Activated T-cell treated with anti-CD3 and anti-CD28 coated beads, Interleukin-2, amount 50 U/mL, for 24 hours (primary cell): ENCODE measurements around the gene GRK2.

Experiments used
- DNase-seq: peaks from one replicate; pipeline ENCODE4 v3.0.0-alpha.2; 2020
- H3K27ac Mint-ChIP-seq: 2 replicates; pipeline ENCODE4 v1.8.0; 2020; ENCODE audit warnings: mild to moderate bottlenecking, mixed read lengths
- H3K27me3 Mint-ChIP-seq: 2 replicates; pipeline ENCODE4 v1.8.0; 2020; ENCODE audit warnings: mixed read lengths
- H3K36me3 Mint-ChIP-seq: 2 replicates; pipeline ENCODE4 v1.8.0; 2020; ENCODE audit warnings: low read depth, mixed read lengths
- H3K4me1 Mint-ChIP-seq: 2 replicates; pipeline ENCODE4 v1.8.0; 2020; ENCODE audit warnings: low read depth, mixed read lengths
- H3K4me3 Mint-ChIP-seq: 2 replicates; pipeline ENCODE4 v1.8.0; 2020; ENCODE audit warnings: mild to moderate bottlenecking, moderate library complexity, mixed read lengths
- H3K9me3 Mint-ChIP-seq: 2 replicates; pipeline ENCODE4 v1.8.0; 2020; ENCODE audit warnings: mixed read lengths

Gene GRK2

DNA sequence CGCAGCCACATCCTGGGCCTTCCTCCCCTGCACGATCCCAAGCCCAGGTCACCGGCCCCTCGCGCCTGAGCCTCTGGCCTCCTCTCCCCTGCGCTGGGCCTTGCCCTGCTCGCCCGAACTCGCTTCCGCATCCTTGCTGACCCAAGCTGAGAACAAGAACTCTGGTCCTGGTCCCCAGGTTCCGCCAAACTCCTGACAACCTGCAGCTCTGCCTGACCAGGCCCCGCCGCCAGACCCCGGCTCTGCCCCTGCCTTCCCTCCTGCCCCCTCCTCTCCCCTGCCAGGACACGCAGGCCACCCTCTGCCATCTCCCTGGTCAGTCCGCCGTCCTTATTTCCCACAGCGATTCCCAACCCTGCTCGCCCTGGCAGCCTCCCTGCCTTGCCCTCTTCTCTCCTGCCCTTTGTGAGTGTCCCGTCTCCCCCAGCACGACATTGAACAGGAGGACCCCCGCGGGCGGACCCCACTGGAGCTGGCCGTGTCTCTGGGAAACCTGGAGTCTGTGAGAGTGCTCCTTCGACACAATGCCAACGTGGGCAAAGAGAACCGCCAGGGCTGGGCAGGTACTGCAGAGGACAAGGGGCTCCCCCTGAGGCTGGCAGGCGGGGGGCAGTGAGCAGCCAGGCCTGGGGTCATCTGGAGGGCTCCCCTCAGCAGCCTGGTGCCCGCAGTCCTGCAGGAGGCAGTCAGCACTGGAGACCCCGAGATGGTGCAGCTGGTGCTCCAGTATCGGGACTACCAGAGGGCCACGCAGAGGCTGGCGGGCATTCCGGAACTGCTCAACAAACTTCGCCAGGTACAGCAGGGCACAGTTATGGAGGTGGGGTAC lies 23.6 kb downstream of the GRK2 start:
- Mint-ChIP-seq H3K9me3 (peaks cover under 1% of the 10 kb centered on the region), H3K27ac (peak overlapping the region; percentile 94), H3K4me1 (peaks cover 70% of the 10 kb centered on the region), H3K27me3 (no peaks in the 10 kb centered on the region), H3K4me3 (peak overlapping the region; percentile 94), H3K36me3 (peaks cover 84% of the 10 kb centered on the region)
- no peak for DNase-seq

DNA sequence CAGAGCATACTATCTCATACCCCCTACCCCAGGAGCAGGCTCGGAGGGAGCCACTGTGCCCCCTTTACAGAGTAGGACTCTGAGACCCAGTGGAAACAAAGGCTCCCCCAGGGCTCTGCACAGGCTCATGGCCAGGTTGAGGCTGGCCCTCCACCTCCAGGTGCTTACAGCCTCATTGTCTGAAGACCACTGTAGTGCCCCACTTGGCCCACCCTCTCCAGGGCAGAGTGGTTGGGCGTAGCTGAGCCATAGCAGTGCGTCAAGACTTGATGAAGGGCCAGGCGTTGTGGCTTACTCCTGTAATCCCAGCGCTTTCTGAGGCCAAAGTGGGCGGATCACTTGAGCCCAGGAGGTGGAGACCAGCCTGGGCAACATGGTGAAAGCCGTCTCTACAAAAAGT lies 24.5 kb downstream of the GRK2 start:
- Mint-ChIP-seq H3K4me1 (peaks cover 62% of the 10 kb centered on the region), H3K27ac (peak overlapping the region; percentile 94), H3K27me3 (no peaks in the 10 kb centered on the region), H3K36me3 (peaks cover 84% of the 10 kb centered on the region), H3K9me3 (peaks cover 2% of the 10 kb centered on the region), H3K4me3 (peak overlapping the region; percentile 94)
- no peak for DNase-seq

DNA sequence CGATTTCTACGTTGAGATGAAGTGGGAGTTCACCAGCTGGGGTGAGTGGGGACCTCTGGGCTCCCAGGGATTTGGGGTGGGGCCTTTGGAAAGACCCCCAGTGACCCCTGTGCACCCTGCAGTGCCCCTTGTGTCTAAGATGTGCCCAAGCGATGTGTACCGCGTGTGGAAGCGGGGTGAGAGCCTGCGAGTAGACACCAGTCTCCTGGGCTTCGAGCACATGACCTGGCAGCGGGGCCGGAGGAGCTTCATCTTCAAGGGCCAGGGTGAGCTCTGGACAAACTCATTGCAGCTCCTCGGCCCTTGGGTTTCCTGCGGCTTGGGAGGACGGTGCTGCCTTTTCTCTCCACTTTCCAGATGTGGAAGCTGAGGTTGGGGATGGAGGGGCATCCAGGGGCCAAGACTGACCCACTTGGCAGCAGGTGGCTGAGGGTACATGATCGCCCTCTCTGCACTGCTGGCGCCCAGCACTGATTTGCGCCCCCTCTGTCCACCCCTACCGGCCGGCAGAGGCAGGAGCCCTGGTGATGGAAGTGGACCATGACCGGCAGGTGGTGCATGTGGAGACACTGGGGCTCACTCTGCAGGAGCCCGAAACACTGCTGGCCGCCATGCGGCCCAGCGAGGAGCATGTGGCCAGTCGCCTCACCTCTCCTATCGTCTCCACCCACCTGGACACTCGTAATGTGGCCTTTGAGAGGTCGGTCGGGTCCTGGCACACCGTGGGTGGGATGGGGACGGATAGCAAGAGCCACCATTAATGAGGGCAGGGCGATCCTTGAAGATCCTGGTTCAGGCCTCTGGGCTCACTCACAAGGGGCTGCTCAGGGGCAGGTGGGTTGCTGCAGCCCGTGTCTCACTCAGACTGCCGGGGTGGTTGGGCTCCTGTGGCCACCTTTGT lies 25.5 kb downstream of the GRK2 start:
- peaks cover 60% of the 10 kb centered on the region for H3K4me1 Mint-ChIP-seq
- H3K27me3 Mint-ChIP-seq = no peaks in the 10 kb centered on the region
- H3K9me3 Mint-ChIP-seq = peaks cover 9% of the 10 kb centered on the region
- peaks cover 85% of the 10 kb centered on the region for H3K36me3 Mint-ChIP-seq
- peak overlapping the region; percentile 60 for H3K27ac Mint-ChIP-seq
- no peak for DNase-seq
- H3K4me3 Mint-ChIP-seq = peak overlapping the region; percentile 31

DNA sequence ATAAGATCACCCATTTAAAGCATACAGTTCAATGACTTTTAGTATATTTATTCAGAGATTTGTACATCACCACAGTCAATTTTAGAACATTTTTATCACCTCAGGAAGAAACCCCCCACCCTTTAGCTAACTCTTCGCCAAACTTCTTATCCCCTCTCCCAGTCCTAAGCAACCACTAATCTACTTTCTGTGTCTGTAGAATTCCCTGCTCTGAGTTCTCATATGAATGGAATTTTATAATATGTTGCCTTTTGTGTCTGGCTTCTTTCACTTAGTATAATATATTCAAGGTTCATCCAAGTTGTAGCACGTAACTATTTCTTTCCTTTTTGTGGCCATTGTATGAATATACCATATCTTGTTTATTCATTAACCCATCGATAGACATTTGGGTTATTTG lies 26.4 kb downstream of the GRK2 start:
- Mint-ChIP-seq H3K36me3 (peaks cover 84% of the 10 kb centered on the region), H3K27ac (peak overlapping the region; percentile 60), H3K9me3 (peaks cover 12% of the 10 kb centered on the region), H3K27me3 (no peaks in the 10 kb centered on the region), H3K4me1 (peaks cover 53% of the 10 kb centered on the region), H3K4me3 (peak overlapping the region; percentile 25)
- DNase-seq = no peak

DNA sequence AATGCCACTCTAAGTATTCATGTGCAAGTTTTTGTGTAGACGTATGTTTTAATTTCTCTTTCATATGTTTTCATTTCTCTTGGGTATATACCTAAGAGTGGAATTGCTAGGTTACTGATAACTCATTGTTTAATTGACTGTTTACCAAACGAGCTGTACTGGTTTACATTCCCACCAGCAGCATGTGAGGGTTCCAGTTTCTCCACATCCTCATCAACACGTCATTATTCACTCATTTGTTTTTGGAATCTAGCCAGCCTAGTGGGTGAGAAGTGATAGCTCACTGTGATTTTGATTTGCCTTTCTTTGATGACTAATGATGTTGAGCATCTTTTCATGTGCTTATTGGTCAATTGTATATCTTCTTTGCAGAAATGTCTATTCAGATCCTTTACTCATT lies 26.8 kb downstream of the GRK2 start:
- H3K4me1 Mint-ChIP-seq = peaks cover 50% of the 10 kb centered on the region
- DNase-seq = no peak
- peak overlapping the region; percentile 25 for H3K4me3 Mint-ChIP-seq
- peaks cover 12% of the 10 kb centered on the region for H3K9me3 Mint-ChIP-seq
- H3K36me3 Mint-ChIP-seq = peaks cover 83% of the 10 kb centered on the region
- peak overlapping the region; percentile 60 for H3K27ac Mint-ChIP-seq
- no peaks in the 10 kb centered on the region for H3K27me3 Mint-ChIP-seq

DNA sequence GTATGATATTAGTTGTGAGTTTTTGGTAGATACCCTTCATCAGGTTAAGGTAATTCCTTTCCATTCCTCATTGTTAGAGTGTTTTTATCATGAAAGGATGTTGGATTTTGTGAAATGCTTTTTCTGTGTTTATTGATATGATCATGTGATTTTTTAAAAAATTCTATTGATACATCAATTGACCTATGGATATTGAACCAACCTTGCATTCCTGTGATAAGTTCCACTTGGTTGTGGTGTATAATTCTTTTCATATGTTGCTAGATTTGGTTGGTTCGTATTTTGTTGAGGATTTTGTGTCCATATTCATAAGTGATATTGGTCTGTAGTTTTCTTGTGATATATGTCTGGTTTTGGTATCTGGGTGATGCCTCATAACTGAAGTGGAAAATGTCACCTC lies 29.6 kb downstream of the GRK2 start:
- Mint-ChIP-seq H3K27ac (no peak overlapping the region), H3K27me3 (no peaks in the 10 kb centered on the region), H3K4me1 (peaks cover 41% of the 10 kb centered on the region), H3K36me3 (peaks cover 94% of the 10 kb centered on the region), H3K9me3 (peaks cover 12% of the 10 kb centered on the region), H3K4me3 (no peak overlapping the region)
- DNase-seq = no peak

DNA sequence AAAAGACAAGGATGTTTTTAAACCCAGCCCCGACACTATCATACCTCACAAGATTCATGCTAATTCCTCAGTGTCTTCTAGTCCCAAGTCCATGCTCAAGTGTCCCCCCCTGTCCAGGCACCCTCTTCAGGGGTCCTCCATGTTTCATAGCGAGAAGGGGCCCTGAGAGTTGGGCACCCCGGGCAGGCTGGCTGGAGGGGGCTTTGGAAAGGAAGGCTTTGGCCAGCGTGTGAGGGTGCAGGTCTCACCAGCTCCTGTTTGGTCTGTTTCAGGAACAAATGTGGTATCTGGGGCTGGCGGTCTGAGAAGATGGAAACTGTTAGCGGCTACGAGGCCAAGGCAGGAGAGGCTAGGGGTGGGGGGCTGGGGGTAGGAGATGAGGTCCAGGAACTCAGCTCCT lies 32.5 kb downstream of the GRK2 start:
- H3K27me3 Mint-ChIP-seq = no peaks in the 10 kb centered on the region
- H3K27ac Mint-ChIP-seq = peak overlapping the region; percentile 23
- peaks cover 25% of the 10 kb centered on the region for H3K4me1 Mint-ChIP-seq
- H3K9me3 Mint-ChIP-seq = peaks cover 12% of the 10 kb centered on the region
- no peak for DNase-seq
- peaks cover 83% of the 10 kb centered on the region for H3K36me3 Mint-ChIP-seq
- no peak overlapping the region for H3K4me3 Mint-ChIP-seq

DNA sequence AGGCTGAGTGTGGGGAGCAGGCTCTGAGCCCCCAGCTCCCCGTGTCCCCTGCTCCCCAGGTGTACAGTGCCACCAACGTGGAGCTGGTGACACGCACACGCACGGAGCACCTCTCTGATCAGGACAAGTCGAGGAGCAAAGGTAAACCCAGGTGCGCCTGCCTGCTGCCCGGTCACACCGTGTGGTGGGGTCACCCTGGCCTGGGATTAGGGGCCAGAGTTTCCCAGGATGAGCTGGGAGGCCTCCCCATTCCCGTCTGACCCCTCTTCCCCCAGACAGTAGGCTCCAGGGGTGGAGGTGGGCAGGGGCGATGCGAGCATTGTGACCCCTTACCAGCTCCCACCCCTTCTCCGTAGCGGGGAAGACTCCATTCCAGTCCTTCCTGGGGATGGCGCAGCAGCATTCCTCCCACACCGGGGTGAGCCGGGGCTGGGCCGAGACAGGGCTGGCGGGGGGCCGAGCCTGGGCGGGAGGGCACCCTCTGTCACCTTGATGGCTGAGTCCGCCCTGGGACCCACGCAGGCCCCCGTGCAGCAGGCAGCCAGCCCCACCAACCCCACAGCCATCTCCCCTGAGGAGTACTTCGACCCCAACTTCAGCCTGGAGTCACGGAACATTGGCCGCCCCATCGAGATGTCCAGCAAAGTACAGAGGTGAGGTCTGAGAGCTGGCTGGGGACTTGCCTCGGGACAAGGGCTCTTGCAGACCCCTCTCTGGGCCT lies 33.4 kb downstream of the GRK2 start:
- Mint-ChIP-seq H3K27me3 (no peaks in the 10 kb centered on the region), H3K9me3 (peaks cover 12% of the 10 kb centered on the region), H3K4me1 (peaks cover 27% of the 10 kb centered on the region), H3K4me3 (no peak overlapping the region), H3K36me3 (peaks cover 75% of the 10 kb centered on the region), H3K27ac (peak overlapping the region; percentile 53)
- DNase-seq = no peak

DNA sequence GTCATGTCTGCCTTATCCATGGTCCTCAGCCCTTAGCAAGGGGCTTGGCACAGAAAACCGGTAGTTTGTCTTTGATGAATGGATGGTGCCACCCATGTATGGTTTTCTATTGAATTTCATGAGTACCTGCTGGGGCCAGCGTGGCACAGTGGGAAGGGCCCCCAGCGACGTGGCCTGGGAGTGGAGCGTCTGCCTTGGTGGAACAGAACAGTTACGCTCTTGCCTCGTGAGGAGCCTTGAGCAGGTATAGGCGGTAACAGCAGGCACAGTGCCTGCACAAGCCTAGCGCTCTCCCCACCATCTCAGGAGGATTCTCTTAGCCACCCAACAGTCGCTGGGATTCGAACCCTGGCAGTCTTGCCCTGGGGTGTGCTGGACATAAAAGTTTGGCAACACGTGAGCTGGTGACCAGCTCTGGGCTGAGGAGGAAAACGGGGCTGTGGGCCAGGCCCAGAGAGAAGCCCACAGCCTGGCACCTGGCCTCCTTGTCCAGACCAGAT lies 34.0 kb downstream of the GRK2 start:
- Mint-ChIP-seq H3K27me3 (no peaks in the 10 kb centered on the region), H3K36me3 (peaks cover 68% of the 10 kb centered on the region), H3K9me3 (peaks cover 10% of the 10 kb centered on the region), H3K4me1 (peaks cover 29% of the 10 kb centered on the region), H3K27ac (no peak overlapping the region), H3K4me3 (no peak overlapping the region)
- no peak for DNase-seq

DNA sequence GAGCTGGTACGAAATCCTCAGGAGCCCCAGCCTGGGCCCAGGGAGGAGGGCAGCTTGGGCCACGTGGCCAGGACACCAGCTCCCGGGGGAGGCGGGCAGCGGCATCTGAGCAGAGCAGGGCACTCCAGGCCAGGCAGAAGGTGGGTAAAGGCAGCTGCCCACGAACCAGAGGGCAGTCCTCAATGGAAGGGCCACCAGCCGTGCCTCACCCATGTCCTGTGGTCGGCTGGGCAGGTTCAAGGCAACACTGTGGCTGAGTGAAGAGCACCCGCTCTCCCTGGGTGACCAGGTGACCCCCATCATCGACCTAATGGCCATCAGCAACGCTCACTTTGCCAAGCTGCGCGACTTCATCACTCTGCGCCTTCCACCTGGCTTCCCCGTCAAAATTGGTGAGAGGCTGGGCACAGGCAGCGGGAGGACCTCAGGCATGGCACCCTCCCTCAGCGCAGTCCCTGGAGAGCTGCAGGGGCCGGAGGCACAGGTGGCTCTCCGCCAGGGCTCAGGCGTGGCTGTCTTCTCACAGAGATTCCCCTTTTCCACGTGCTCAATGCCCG lies 34.6 kb downstream of the GRK2 start:
- H3K27ac Mint-ChIP-seq = no peak overlapping the region
- peaks cover 63% of the 10 kb centered on the region for H3K36me3 Mint-ChIP-seq
- DNase-seq = no peak

DNA sequence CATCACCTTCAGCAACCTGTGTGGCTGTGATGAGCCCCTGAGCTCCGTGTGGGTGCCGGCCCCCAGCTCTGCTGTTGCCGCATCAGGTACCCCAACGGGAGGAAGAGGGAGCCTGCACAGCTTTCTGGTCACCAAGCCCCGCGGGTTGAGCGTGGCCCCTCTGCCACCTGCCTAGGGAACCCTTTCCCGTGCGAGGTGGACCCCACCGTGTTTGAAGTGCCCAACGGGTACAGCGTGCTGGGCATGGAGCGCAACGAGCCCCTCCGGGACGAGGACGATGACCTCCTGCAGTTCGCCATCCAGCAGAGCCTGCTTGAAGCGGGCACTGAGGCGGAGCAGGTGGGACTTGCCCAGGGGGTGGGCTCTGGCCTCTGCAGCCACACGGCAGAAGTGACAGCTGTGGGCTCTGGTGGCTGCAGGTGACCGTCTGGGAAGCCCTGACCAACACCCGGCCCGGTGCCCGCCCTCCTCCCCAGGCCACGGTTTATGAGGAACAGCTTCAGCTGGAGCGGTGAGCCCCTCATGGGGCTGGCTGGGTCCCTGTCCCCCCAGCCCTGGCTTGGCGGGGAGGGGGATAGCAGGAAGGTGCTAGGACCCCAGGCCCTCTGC lies 35.1 kb downstream of the GRK2 start:
- H3K9me3 Mint-ChIP-seq = peaks cover 5% of the 10 kb centered on the region
- H3K4me3 Mint-ChIP-seq = no peak overlapping the region
- H3K27me3 Mint-ChIP-seq = no peaks in the 10 kb centered on the region
- peaks cover 57% of the 10 kb centered on the region for H3K36me3 Mint-ChIP-seq
- DNase-seq = no peak
- H3K4me1 Mint-ChIP-seq = peaks cover 25% of the 10 kb centered on the region
- H3K27ac Mint-ChIP-seq = no peak overlapping the region

More for the DNA sequence above, 34.6 kb downstream of the GRK2 start:
- Mint-ChIP-seq H3K4me1 (peaks cover 29% of the 10 kb centered on the region), H3K9me3 (peaks cover 10% of the 10 kb centered on the region), H3K4me3 (no peak overlapping the region), H3K27me3 (no peaks in the 10 kb centered on the region)

DNA sequence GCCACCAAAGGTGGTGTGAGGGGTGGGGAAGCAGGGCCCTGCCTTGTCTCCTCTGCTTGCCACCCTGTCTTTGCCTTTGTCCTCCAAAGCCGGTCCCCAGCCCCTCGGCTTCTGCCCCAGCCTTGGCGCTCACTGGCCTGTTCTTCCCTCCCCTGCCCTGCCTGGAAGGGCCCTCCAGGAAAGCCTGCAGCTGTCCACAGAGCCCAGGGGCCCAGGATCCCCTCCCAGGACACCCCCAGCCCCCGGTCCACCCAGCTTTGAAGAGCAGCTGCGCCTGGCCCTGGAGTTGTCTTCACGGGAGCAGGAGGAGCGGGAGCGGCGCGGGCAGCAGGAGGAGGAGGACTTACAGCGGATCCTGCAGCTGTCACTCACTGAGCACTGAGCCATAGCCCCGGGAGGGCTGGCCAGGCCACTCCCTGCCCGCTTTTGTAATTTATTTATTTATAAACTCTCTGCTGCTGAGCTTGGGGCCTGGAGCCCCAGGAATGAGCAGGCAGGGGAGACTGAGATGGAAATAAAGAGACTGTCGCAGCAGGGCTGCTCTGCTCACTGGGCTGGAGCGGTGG lies 35.8 kb downstream of the GRK2 start:
- Mint-ChIP-seq H3K27ac (peak overlapping the region; percentile 69), H3K4me3 (peak overlapping the region; percentile 58)

DNA sequence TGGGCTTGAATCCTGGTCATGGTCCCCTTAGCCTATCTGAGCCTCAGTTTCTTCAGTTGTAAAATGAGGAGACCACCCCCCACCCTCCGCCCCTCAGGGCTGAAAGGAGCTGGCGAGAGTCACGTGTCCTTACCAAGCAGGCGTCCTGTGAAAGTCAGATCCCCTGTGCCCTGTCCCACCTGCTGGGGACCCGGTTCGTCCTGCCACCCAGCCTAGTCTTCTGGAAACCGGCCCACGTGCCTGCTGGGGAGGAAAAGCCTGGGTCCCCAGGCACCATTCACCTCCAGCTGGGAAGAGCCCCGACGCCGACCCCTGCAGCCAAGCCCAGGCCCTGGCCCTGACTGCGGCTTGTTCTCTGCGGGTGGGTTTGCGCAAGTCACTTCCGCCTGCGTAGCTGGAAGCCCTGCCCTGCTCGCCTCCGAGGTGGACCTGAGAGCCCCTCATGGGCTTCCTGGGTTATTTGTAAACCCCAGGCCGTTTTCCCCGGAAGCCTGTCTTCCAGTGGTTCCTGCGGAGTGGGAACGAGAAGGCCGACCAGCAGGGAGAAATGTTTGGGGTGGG lies 36.4 kb downstream of the GRK2 start:
- peaks cover 22% of the 10 kb centered on the region for H3K4me1 Mint-ChIP-seq
- H3K27ac Mint-ChIP-seq = peak overlapping the region; percentile 69
- no peaks in the 10 kb centered on the region for H3K9me3 Mint-ChIP-seq
- peaks cover 46% of the 10 kb centered on the region for H3K36me3 Mint-ChIP-seq
- H3K4me3 Mint-ChIP-seq = peak overlapping the region; percentile 58
- no peaks in the 10 kb centered on the region for H3K27me3 Mint-ChIP-seq
- DNase-seq = no peak

More for the DNA sequence above, 35.8 kb downstream of the GRK2 start:
- H3K9me3 Mint-ChIP-seq = peaks cover under 1% of the 10 kb centered on the region
- H3K27me3 Mint-ChIP-seq = no peaks in the 10 kb centered on the region
- DNase-seq = peak; percentile 31
- H3K36me3 Mint-ChIP-seq = peaks cover 51% of the 10 kb centered on the region
- peaks cover 23% of the 10 kb centered on the region for H3K4me1 Mint-ChIP-seq
